Natural killer cell (primary cell): ENCODE results near the gene PCDHGB1. TPM values are rescaled to one million over a fixed set of nuclear protein-coding genes. Genes with fewer than 3 reads are reported as not detected.
A peak's percentile ranks its signal among the peaks of the same experiment; 100 is the strongest.

Experiments used
- ATAC-seq, 3 donors: fragments of 150-1000 bp in 2 of 3; fragments of 200-7000 bp in 1 of 3; cut with Tn5 transposase; 1 replicate in 1 of 3; 2 replicates in 2 of 3; pipeline ENCODE4 v1.10.0; 2021; ENCODE audit warnings: mild to moderate bottlenecking in 2 of 3, moderate library complexity in 2 of 3
- DNase-seq, 2 donors: peaks; one replicate each; pipeline versions ENCODE4 v3.0.0 to v3.0.0-alpha.2; 2013 to 2021; ENCODE audit warnings: mixed read lengths in 1 of 2
- H3K27ac ChIP-seq: one replicate; pipeline ENCODE4 v1.5.1; 2013; ENCODE audit warnings: mild to moderate bottlenecking, low read length
- H3K27me3 ChIP-seq: one replicate; pipeline ENCODE4 v1.6.1; 2013; ENCODE audit warnings: low read length; ENCODE audit not compliant: control insufficient read depth, insufficient read depth
- H3K36me3 ChIP-seq: one replicate; pipeline ENCODE4 v1.6.1; 2013; ENCODE audit warnings: low read length; ENCODE audit not compliant: control insufficient read depth, insufficient read depth
- H3K4me1 ChIP-seq: one replicate; pipeline ENCODE4 v1.6.1; 2013; ENCODE audit warnings: low read length; ENCODE audit not compliant: control insufficient read depth, insufficient read depth
- H3K4me3 ChIP-seq: one replicate; pipeline ENCODE4 v1.5.1; 2013; ENCODE audit warnings: low read length
- H3K9me3 ChIP-seq: one replicate; pipeline ENCODE4 v1.6.1; 2013; ENCODE audit warnings: low read length; ENCODE audit not compliant: control insufficient read depth, insufficient read depth
- H3K27ac Mint-ChIP-seq, 2 donors: one replicate each; pipeline ENCODE4 v1.8.0; 2022; ENCODE audit warnings: mild to moderate bottlenecking in 2 of 2, mixed read lengths in 2 of 2, moderate library complexity in 1 of 2
- H3K27me3 Mint-ChIP-seq, 2 donors: one replicate each; pipeline ENCODE4 v1.8.0; 2022; ENCODE audit warnings: low read depth in 2 of 2, mixed read lengths in 2 of 2
- H3K36me3 Mint-ChIP-seq: one replicate; pipeline ENCODE4 v1.8.0; 2022; ENCODE audit warnings: mixed read lengths
- H3K4me1 Mint-ChIP-seq, 2 donors: one replicate each; pipeline ENCODE4 v1.8.0; 2022; ENCODE audit warnings: mixed read lengths in 2 of 2
- H3K4me3 Mint-ChIP-seq: one replicate; pipeline ENCODE4 v1.8.0; 2022; ENCODE audit warnings: mild to moderate bottlenecking, moderate library complexity, mixed read lengths
- H3K9me3 Mint-ChIP-seq, 2 donors: one replicate each; pipeline ENCODE4 v1.8.0; 2022; ENCODE audit warnings: mixed read lengths in 2 of 2
- WGBS: methylation state at CpG from one replicate; pipeline ENCODE4 v1.1.7; 2013; ENCODE audit warnings: missing lambda C conversion rate; ENCODE audit not compliant: insufficient coverage; 5-methylcytosine and 5-hydroxymethylcytosine counted together
- intact Hi-C: fragments of 100-400 bp; cut with micrococcal nuclease; formaldehyde crosslinking; loops from one replicate; pipeline ENCODE4 v1.14.2; 2022
- total RNA-seq, 4 donors: library from RNA; stranded (reverse); fragments of 120-200 nt in 1 of 4; gene quantifications; one replicate each; pipeline versions ENCODE4 v1.2.3 to v1.2.4, GENCODE V29; 2013 to 2022
- TF ChIP-seq, protein P1 (sequence below): fragments of 200-600 bp; IDR thresholded peaks from one replicate; pipeline ENCODE4 v1.8.0; 2022; ENCODE audit warnings: antibody characterized with exemption

Gene PCDHGB1
- total RNA-seq, 3 donors from 2014 or later (not counting 1 experiment from before 2014, with no cell fraction given) = 0.10 TPM; not detected in 2

- Histone ChIP-seq H3K4me3 (no peak within 1 kb of the TSS), H3K27me3 (peaks cover 69% of the 10 kb centered on the region), H3K9me3 (peaks cover 47% of the 10 kb centered on the region), H3K36me3 (no peaks in the 10 kb centered on the region), H3K4me1 (no peaks in the 10 kb centered on the region), H3K27ac (no peak within 1 kb of the TSS)
- H3K27ac Mint-ChIP-seq = no peak within 1 kb of the TSS
- WGBS = 31% methylated on average over 32 of the region's 34 CpGs
- peaks cover 5 to 10% of the 10 kb centered on the region in 2 donors for H3K9me3 Mint-ChIP-seq
- peaks cover 5% of the 10 kb centered on the region in 2 donors for H3K4me1 Mint-ChIP-seq
- TF ChIP-seq, protein P1, sequence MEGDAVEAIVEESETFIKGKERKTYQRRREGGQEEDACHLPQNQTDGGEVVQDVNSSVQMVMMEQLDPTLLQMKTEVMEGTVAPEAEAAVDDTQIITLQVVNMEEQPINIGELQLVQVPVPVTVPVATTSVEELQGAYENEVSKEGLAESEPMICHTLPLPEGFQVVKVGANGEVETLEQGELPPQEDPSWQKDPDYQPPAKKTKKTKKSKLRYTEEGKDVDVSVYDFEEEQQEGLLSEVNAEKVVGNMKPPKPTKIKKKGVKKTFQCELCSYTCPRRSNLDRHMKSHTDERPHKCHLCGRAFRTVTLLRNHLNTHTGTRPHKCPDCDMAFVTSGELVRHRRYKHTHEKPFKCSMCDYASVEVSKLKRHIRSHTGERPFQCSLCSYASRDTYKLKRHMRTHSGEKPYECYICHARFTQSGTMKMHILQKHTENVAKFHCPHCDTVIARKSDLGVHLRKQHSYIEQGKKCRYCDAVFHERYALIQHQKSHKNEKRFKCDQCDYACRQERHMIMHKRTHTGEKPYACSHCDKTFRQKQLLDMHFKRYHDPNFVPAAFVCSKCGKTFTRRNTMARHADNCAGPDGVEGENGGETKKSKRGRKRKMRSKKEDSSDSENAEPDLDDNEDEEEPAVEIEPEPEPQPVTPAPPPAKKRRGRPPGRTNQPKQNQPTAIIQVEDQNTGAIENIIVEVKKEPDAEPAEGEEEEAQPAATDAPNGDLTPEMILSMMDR = no peak
- H3K36me3 Mint-ChIP-seq = peaks cover 36% of the 10 kb centered on the region
- H3K4me3 Mint-ChIP-seq = no peak within 1 kb of the TSS
- intact Hi-C loops = no loop called here
- no peak for ATAC-seq
- DNase-seq = no peak
- peaks cover 61 to 88% of the 10 kb centered on the region in 2 donors for H3K27me3 Mint-ChIP-seq
Measured at GRCh38 chr5:141363952-141364660, 14.2 kb downstream of the PCDHGB1 start, which contains the start of gene PCDHGA5. TSS of gene PCDHGA5 (plus strand) at chr5:141364162. CDS start at chr5:141364331, 169 bp downstream.

- TF ChIP-seq, protein P1 = no peak
- peaks cover 19% of the 10 kb centered on the region for H3K36me3 Mint-ChIP-seq
- peaks cover 71% of the 10 kb centered on the region for H3K27me3 ChIP-seq
- peaks cover 4 to 7% of the 10 kb centered on the region in 2 donors for H3K4me1 Mint-ChIP-seq
- no peak overlapping the region for H3K4me3 ChIP-seq
- 43% methylated on average over 46 of the region's 46 CpGs for WGBS
- no peak for DNase-seq
- H3K9me3 Mint-ChIP-seq = peaks cover 5 to 7% of the 10 kb centered on the region in 2 donors
- peaks cover 37% of the 10 kb centered on the region for H3K9me3 ChIP-seq
- no peaks in the 10 kb centered on the region for H3K36me3 ChIP-seq
- H3K27me3 Mint-ChIP-seq = peaks cover 66 to 90% of the 10 kb centered on the region in 2 donors
- ATAC-seq = no peak
- intact Hi-C loops = no loop called here
- H3K4me3 Mint-ChIP-seq = no peak overlapping the region
- H3K27ac ChIP-seq = no peak overlapping the region
- no peak overlapping the region for H3K27ac Mint-ChIP-seq
- no peaks in the 10 kb centered on the region for H3K4me1 ChIP-seq
Measured at GRCh38 chr5:141366016-141366896, 16.4 kb downstream of the PCDHGB1 start.

GRCh38 chr5:141369994-141370848, 20.3 kb downstream of the PCDHGB1 start, which contains the start of gene PCDHGB3:
TSS of gene PCDHGB3 (plus strand) at chr5:141370242. CDS start at chr5:141370395, 153 bp downstream.
- intact Hi-C loops = no loop called here
- WGBS = 21% methylated on average over 32 of the region's 32 CpGs
- Mint-ChIP-seq H3K27me3 (peaks cover 58 to 76% of the 10 kb centered on the region in 2 donors), H3K4me1 (peaks cover 4 to 7% of the 10 kb centered on the region in 2 donors), H3K4me3 (peak within 1 kb of the TSS; percentile 82), H3K9me3 (peaks cover 0 to 2% of the 10 kb centered on the region in 2 donors), H3K36me3 (peaks cover 4% of the 10 kb centered on the region), H3K27ac (peak within 1 kb of the TSS in 1 of 2 donors; percentile 58)
- ATAC-seq = peak; percentile 72 to 79 (median 77)
- Histone ChIP-seq H3K27me3 (peaks cover 62% of the 10 kb centered on the region), H3K4me1 (no peaks in the 10 kb centered on the region), H3K27ac (no peak within 1 kb of the TSS), H3K36me3 (no peaks in the 10 kb centered on the region), H3K9me3 (peaks cover 38% of the 10 kb centered on the region), H3K4me3 (peak within 1 kb of the TSS; percentile 1)
- TF ChIP-seq, protein P1 = no peak
- peak in 1 of 2 donors; percentile 57 for DNase-seq
